ENCODE results near the gene ODF2. TPM values are rescaled to one million over a fixed set of nuclear protein-coding genes. Genes with fewer than 3 reads are reported as not detected.

ODF2 gene
- total and polyA plus RNA-seq, 2 of the 13 experiments (the other 11 are each of a cell fraction or from before 2014, with no cell fraction given): 9.8 to 31.3 TPM

DNA sequence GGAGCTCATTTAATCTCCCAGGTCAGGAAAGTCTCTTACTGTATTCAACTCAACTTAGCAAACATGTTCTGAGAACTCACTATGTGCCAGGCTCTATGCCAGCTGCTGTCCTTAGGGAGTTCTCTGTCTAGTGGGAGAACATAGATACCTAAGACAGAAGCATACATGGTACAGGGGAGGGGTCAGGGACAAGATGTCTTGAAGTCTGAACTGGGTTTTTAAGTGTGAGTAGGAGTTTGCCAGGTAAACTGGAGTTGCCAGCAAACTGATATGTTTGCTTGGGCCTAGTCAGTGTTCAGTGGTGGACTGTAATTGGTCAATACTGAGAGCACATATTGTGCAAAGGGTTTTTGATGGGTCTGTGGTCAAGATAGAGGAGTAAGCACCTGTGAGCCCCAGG, 30.4 kb downstream of the ODF2 start:
- Histone ChIP-seq H3K27me3 (ENCODE audit: control insufficient read depth in 1 of 2, insufficient read depth in 2 of 2, low read length in 2 of 2) (no peaks in the 10 kb centered on the region), H3K4me3 (replicated peaks in 1 of 3; ENCODE audit: insufficient read depth in 1 of 3, low read depth in 2 of 3, low read length in 3 of 3) (no peak overlapping the region), H3K4me2 (ENCODE audit: low read depth, low read length) (no peak overlapping the region), H2AFZ (ENCODE audit: low read length) (no peak overlapping the region), H3K9ac (ENCODE audit: insufficient read depth, low read depth, low read length) (no peak overlapping the region), H3K27ac (ENCODE audit: extremely low read length, insufficient read depth, low read length) (no peak overlapping the region), H3K4me1 (ENCODE audit: insufficient read depth, low read length) (no peaks in the 10 kb centered on the region), H3K79me2 (ENCODE audit: insufficient read depth, low read length) (no peaks in the 10 kb centered on the region), H3K9me3 (ENCODE audit: low read length) (no peaks in the 10 kb centered on the region), H3K36me3 (replicated peaks in 1 of 2; ENCODE audit: control insufficient read depth in 1 of 2, insufficient read depth in 2 of 2, low read length in 2 of 2) (peaks cover 30 to 68% of the 10 kb centered on the region in 2 experiments), H4K20me1 (ENCODE audit: insufficient read depth, low read length) (no peaks in the 10 kb centered on the region)
- intact Hi-C loops (cut with micrococcal nuclease; ENCODE audit: unreplicated experiment): no loop called here
- in situ Hi-C loops (cut with HindIII; ENCODE audit: extremely low pct_ligation_motif_present, low pct_unique_long_range_greater_than_20kb): no loop called here
- ATAC-seq: no peak
- TF ChIP-seq ZBTB38 (CRISPR knock-in tag; IDR thresholded peaks at IDR 0.05) (no peak), ATF2 (CRISPR knock-in tag; IDR thresholded peaks at IDR 0.05) (no peak), ZNF460 (CRISPR knock-in tag; IDR thresholded peaks at IDR 0.05; ENCODE audit: borderline replicate concordance) (no peak), ZNF572 (CRISPR knock-in tag; IDR thresholded peaks at IDR 0.05) (no peak), ZNF383 (CRISPR knock-in tag; IDR thresholded peaks at IDR 0.05; ENCODE audit: borderline replicate concordance) (no peak), ZNF775 (CRISPR knock-in tag; IDR thresholded peaks at IDR 0.05; ENCODE audit: borderline replicate concordance) (no peak), IKZF1 (IDR thresholded peaks at IDR 0.05) (no peak), ELF1 (CRISPR knock-in tag; IDR thresholded peaks at IDR 0.05) (no peak), ZNF570 (CRISPR knock-in tag; IDR thresholded peaks at IDR 0.05; ENCODE audit: borderline replicate concordance) (no peak), MED1 (CRISPR knock-in tag; IDR thresholded peaks at IDR 0.05) (no peak), ZIK1 (CRISPR knock-in tag; IDR thresholded peaks at IDR 0.05; ENCODE audit: borderline replicate concordance, low read depth) (no peak), ZNF563 (CRISPR knock-in tag; IDR thresholded peaks at IDR 0.05) (no peak)
- TF ChIP-seq, protein P1, sequence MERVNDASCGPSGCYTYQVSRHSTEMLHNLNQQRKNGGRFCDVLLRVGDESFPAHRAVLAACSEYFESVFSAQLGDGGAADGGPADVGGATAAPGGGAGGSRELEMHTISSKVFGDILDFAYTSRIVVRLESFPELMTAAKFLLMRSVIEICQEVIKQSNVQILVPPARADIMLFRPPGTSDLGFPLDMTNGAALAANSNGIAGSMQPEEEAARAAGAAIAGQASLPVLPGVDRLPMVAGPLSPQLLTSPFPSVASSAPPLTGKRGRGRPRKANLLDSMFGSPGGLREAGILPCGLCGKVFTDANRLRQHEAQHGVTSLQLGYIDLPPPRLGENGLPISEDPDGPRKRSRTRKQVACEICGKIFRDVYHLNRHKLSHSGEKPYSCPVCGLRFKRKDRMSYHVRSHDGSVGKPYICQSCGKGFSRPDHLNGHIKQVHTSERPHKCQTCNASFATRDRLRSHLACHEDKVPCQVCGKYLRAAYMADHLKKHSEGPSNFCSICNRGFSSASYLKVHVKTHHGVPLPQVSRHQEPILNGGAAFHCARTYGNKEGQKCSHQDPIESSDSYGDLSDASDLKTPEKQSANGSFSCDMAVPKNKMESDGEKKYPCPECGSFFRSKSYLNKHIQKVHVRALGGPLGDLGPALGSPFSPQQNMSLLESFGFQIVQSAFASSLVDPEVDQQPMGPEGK (CRISPR knock-in tag; IDR thresholded peaks at IDR 0.05): no peak
- ChIA-PET POLR2A (interaction anchor here (0.5 kb wide), 1 partner anchor 199 kb away, joined by 3 read pairs; no protein-coding TSS in a partner anchor), CTCF (ENCODE audit: low intra/inter-chr PET ratio, low total read pairs) (no interaction called here)
- no TSS peak for BruUV-seq (replicated peaks)
- DNase-seq (ENCODE audit: low spot score): no peak
- no peak for FAIRE-seq

Data from HepG2 (cell line).